Testis (tissue), 3 donors: ENCODE data around the gene TLE1. TPM values are rescaled to one million over a fixed set of nuclear protein-coding genes. Genes with fewer than 3 reads are reported as not detected.
A peak's percentile ranks its signal among the peaks of the same experiment; 100 is the strongest.
"Not testable (repeated sequence)": the region's sequence is repeated elsewhere in the genome, so short reads cannot be mapped to it uniquely, and the experiment has no call there.

Source experiments
- DNase-seq: peaks from one replicate; pipeline ENCODE4 v3.0.0-alpha.2; 2019
- H3K27ac ChIP-seq, 2 donors: fragments of 200-600 bp; sonication (generic); one replicate each; pipeline ENCODE4 v1.5.1; 2019
- H3K27me3 ChIP-seq: fragments of 200-600 bp; sonication (generic); one replicate; pipeline ENCODE4 v1.5.1; 2019
- H3K36me3 ChIP-seq: fragments of 200-600 bp; sonication (generic); one replicate; pipeline ENCODE4 v1.5.1; 2017; ENCODE audit warnings: low read depth; ENCODE audit errors: missing control alignments
- H3K4me1 ChIP-seq: fragments of 200-600 bp; sonication (generic); one replicate; pipeline ENCODE4 v1.5.1; 2019
- H3K4me3 ChIP-seq, 2 donors: fragments of 200-600 bp; sonication (generic); one replicate each; pipeline ENCODE4 v1.5.1; 2017 to 2019
- H3K9me3 ChIP-seq: fragments of 200-600 bp; sonication (generic); one replicate; pipeline ENCODE4 v1.5.1; 2017
- POLR2A ChIP-seq: fragments of 450-650 bp; IDR thresholded peaks from one replicate; pipeline ENCODE4 v1.6.1; 2017; ENCODE audit warnings: antibody characterized with exemption, mild to moderate bottlenecking, moderate library complexity
- WGBS, 2 donors: methylation state at CpG; one replicate each; pipeline ENCODE4 v1.1.5; 2018; 5-methylcytosine and 5-hydroxymethylcytosine counted together
- intact Hi-C: fragments of 100-400 bp; cut with DNase I; formaldehyde crosslinking; loops from one replicate; pipeline ENCODE4 v1.15.1; 2023; ENCODE audit warnings: low total_unique reads
- polyA plus RNA-seq: library from polyadenylated mRNA; stranded (reverse); fragments of 350-450 nt; fragmentation: Illumina TruSeq; extraction: RNeasy Lipid Tissue Mini Kit (QIAGEN cat#74804); gene quantifications from one replicate; pipeline ENCODE4 v1.2.3, GENCODE V29; 2014; ENCODE audit warnings: low read depth, low replicate concordance; ENCODE audit not compliant: insufficient read depth
- total RNA-seq, 2 donors: library from RNA; depleted of rRNA; stranded (reverse); fragments of >200 nt; gene quantifications; one replicate each; pipeline ENCODE4 v1.2.3, GENCODE V29; 2016
- TF ChIP-seq, protein P1 (sequence below), 3 experiments: fragments of 450-650 bp in 2 of 3; fragments of 200-600 bp in 1 of 3; sonication (generic) in 1 of 3; IDR thresholded peaks; one replicate each; pipeline ENCODE4 v1.5.1; 2016 to 2019; ENCODE audit warnings: antibody characterized with exemption in 3 of 3, mild to moderate bottlenecking in 2 of 3, moderate library complexity in 1 of 3

The TLE1 gene
- total and polyA plus RNA-seq, 3 donors from 2014 or later: 53.3 to 95.8 (median 81.0) TPM

DNA sequence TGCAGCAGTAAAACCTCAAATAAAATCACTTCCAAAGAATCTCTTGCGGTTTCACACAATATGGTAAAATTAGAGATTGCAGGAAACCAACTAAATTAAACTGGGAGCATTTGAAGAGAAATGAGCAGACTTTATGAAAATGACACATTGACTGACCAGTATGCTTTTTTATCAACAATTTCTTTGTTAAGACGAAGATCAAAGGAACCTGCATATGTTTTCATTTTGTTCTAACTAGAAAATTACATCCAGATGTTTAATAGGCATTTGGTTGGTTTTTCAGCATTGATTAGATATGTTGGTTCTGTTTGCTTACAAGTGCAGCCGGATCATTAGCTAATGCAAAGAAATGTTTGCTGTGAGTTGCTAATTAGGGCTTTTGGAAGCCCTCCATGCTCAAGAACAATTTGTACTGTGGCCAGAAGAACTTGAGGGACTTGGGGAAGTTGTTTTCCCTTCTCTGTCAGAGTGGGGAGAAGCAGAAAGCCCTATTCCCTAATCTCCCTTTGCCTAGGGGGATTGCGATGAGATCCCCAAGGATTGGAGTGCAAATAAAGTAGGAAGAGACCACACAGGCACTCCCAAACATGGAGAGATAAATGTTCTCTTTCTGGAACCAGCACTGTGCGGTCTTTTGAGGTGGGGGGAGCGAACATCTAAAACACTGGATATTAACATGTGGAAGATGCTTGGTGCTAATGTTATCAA is 4.5 kb upstream of the TLE1 start:
- H3K27ac ChIP-seq: no peak overlapping the region
- WGBS, 2 donors: 47 to 55% methylated on average over 6 of the region's 6 CpGs
- intact Hi-C loops: no loop called here
- TF ChIP-seq, protein P1, sequence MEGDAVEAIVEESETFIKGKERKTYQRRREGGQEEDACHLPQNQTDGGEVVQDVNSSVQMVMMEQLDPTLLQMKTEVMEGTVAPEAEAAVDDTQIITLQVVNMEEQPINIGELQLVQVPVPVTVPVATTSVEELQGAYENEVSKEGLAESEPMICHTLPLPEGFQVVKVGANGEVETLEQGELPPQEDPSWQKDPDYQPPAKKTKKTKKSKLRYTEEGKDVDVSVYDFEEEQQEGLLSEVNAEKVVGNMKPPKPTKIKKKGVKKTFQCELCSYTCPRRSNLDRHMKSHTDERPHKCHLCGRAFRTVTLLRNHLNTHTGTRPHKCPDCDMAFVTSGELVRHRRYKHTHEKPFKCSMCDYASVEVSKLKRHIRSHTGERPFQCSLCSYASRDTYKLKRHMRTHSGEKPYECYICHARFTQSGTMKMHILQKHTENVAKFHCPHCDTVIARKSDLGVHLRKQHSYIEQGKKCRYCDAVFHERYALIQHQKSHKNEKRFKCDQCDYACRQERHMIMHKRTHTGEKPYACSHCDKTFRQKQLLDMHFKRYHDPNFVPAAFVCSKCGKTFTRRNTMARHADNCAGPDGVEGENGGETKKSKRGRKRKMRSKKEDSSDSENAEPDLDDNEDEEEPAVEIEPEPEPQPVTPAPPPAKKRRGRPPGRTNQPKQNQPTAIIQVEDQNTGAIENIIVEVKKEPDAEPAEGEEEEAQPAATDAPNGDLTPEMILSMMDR (IDR thresholded peaks at IDR 0.05): no peak
- TF ChIP-seq POLR2A: no peak
- no peak for DNase-seq
- no peaks in the 10 kb centered on the region for H3K4me1 ChIP-seq
- H3K4me3 ChIP-seq: no peak overlapping the region
- no peaks in the 10 kb centered on the region for H3K27me3 ChIP-seq
- no peaks in the 10 kb centered on the region for H3K36me3 ChIP-seq
- H3K9me3 ChIP-seq: no peaks in the 10 kb centered on the region

DNA sequence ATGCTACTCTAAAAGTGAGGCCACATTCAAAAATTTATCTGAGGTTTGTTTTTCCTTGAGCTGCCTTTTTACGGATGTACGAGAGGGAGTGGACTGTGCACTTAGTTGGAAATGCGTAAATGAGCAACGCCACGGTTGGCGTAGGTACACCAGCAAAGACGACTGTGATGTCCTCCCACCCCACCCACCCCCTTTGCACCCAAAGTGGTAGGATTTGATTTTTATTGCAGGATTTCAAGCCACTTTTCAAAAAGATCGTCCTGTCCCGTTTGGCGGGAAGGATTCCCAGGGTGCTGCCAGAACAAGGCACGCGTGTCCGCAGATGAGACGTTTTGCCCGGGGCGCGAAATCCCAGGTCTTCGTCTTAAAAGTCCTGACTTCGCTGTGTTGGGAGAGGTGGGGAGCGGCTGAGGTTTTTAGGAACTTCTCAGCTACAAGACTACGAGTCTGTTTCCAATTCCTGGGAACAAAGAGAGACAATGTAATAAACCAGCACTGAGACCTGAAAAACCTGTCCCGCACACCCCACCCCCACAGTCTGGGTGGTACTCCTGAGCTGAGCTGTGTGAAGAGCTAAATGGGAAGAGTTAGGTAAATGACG is 1.0 kb upstream of the TLE1 start:
- TF ChIP-seq, protein P1 (IDR thresholded peaks at IDR 0.05): no peak
- TF ChIP-seq POLR2A: no peak
- no peaks in the 10 kb centered on the region for H3K36me3 ChIP-seq
- H3K4me3 ChIP-seq: peak overlapping the region; percentile 77 to 87
- no peaks in the 10 kb centered on the region for H3K9me3 ChIP-seq
- peak overlapping the region; percentile 85 to 91 for H3K27ac ChIP-seq
- intact Hi-C loops: no loop called here
- no peaks in the 10 kb centered on the region for H3K27me3 ChIP-seq
- H3K4me1 ChIP-seq: peaks cover 7% of the 10 kb centered on the region
- 1 to 2% methylated on average over 18 to 23 of the region's 23 CpGs for WGBS, 2 donors
- DNase-seq: peak; percentile 45

DNA sequence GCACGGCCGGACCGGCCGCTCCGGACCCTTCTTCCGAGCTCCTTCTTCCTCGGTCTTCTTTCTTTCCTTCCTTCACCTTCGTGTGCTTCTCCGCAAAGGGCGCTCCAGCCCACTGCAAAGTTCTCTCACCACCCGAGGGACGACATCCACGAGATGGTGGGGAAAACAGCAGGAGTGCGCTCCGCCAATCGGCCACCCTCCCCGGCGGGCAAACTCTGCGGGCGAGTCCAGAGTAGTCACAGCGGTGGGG is 329 bp downstream of the TLE1 start:
- H3K27me3 ChIP-seq, intact Hi-C loops, H3K9me3 ChIP-seq, H3K4me1 ChIP-seq, H3K36me3 ChIP-seq, DNase-seq: not testable (repeated sequence)
- peak overlapping the region; percentile 85 to 91 for H3K27ac ChIP-seq
- 0 to 1% methylated on average over 12 to 21 of the region's 21 CpGs for WGBS, 2 donors
- H3K4me3 ChIP-seq: peak overlapping the region; percentile 77 to 87

DNA sequence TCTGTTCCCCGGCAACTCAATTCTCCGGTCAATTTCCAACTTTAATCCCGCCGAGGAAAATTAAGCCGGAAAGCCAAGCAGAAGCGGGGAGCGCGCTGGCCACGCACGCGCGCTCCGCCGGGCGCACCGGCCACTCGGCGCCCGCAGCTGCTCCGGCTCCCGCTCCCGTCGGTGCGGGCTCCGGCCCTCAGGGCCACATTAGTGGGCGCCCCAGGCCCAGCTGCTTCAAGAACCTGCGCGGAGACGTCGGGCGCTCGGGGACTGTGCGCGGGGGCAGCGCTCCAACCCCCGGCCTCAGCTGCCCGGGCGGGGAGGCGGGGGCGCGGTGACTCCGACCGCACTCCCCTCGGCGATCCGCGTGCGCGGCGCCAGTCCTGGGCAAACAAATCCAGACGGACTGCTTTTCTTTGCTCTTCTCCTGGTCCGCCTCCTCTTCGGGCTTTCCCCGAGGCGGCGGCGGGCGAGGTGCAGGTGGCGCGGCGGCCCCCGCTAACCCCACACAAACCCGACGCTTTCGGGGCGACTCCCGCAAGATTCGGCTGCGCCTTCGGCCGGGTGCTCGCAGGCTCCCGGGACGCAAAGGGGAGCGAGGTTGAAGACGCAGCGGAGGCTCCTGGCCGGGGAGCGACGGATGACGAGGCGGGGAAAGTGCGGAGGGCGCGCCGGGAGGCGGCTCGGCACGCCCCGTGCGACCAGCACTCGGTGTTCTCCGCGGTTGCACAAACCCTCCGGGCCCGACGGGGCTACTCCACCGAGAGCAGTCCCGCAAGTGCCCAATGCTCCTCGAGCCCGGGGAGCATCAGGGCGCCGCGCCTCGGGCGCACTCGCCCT is 870 bp downstream of the TLE1 start:
- H3K36me3 ChIP-seq, H3K9me3 ChIP-seq, H3K27me3 ChIP-seq, intact Hi-C loops, H3K4me1 ChIP-seq: not testable (repeated sequence)
- WGBS, 2 donors: 0% methylated on average over 6 to 81 of the region's 107 CpGs
- Histone ChIP-seq H3K4me3 (peak overlapping the region; percentile 77 to 87), H3K27ac (peak overlapping the region; percentile 85 to 91)
- DNase-seq: peak; percentile 59

DNA sequence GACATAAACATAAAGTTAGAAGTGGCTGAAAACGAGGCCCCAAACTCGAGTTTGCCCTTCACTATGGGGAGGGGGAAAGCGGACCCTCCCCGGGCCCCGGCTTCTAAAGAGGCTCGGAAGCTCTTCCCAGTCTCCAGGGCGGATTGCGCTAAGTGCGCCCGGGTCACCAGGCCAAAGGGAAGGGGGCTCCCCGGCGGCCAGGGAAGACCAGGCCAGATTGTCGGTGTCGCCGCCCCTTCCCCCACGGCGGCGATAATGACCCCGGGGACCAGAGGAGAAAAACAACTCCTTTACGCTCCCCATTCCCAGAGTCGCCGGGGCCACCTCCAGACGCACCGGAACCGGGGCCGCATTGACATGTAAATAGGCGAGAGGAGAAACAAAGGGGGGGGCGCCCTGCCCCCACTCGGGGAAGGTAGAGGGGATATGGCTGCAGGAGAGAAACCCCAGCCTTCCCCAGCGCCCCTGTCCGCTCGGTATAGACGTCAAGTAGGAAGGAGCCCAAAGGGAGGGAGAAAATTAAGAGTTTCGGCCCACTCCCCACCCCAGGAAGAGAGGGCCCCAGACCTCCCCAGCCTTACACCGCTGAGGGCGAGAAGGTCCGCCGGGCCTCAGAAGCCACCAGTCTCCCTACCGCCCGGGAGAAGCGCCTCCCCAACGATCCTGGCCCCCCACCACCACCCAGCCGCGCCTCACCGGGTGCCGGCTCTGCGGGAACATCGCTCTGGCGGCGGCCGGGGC is 1.7 kb downstream of the TLE1 start:
- peak; percentile 66 for DNase-seq
- 1% methylated on average over 32 to 51 of the region's 51 CpGs for WGBS, 2 donors
- peak overlapping the region; percentile 77 to 87 for H3K4me3 ChIP-seq
- H3K9me3 ChIP-seq: no peaks in the 10 kb centered on the region
- no peak for TF ChIP-seq POLR2A
- TF ChIP-seq, protein P1 (IDR thresholded peaks at IDR 0.05): no peak
- no peaks in the 10 kb centered on the region for H3K36me3 ChIP-seq
- intact Hi-C loops: no loop called here
- H3K4me1 ChIP-seq: peaks cover 7% of the 10 kb centered on the region
- H3K27me3 ChIP-seq: no peaks in the 10 kb centered on the region
- peak overlapping the region; percentile 85 to 91 for H3K27ac ChIP-seq
